ENCODE results near the gene NSUN3.
A peak's percentile ranks its signal among the peaks of the same experiment; 100 is the strongest.
"Not testable (repeated sequence)": the region's sequence is repeated elsewhere in the genome, so short reads cannot be mapped to it uniquely, and the experiment has no call there.

Gene NSUN3

GRCh38 chr3:94036909-94037507 is 25.9 kb upstream of the NSUN3 start:
- peak; percentile 65 for TF ChIP-seq CTCF (conservative IDR thresholded peaks at IDR 0.05)
- no peak overlapping the region for H3K27ac ChIP-seq

- no peak overlapping the region for H3K27ac ChIP-seq
- no peak for TF ChIP-seq CTCF (conservative IDR thresholded peaks at IDR 0.05)
Observed at GRCh38 chr3:94043285-94043684, 19.6 kb upstream of the NSUN3 start.

- not testable (repeated sequence) for H3K27ac ChIP-seq
Observed at GRCh38 chr3:94044100-94044936, 18.5 kb upstream of the NSUN3 start.

GRCh38 chr3:94046533-94046932 is 16.3 kb upstream of the NSUN3 start:
- no peak for TF ChIP-seq CTCF (conservative IDR thresholded peaks at IDR 0.05)
- no peak overlapping the region for H3K27ac ChIP-seq

- no peak overlapping the region for H3K27ac ChIP-seq
- no peak for TF ChIP-seq CTCF (conservative IDR thresholded peaks at IDR 0.05)
Observed at GRCh38 chr3:94049267-94049666, 13.6 kb upstream of the NSUN3 start.

GRCh38 chr3:94050546-94050945 is 12.3 kb upstream of the NSUN3 start:
- H3K27ac ChIP-seq = no peak overlapping the region
- TF ChIP-seq CTCF (conservative IDR thresholded peaks at IDR 0.05) = no peak

GRCh38 chr3:94061297-94061696 is 1.6 kb upstream of the NSUN3 start:
- TF ChIP-seq CTCF (conservative IDR thresholded peaks at IDR 0.05) = no peak
- H3K27ac ChIP-seq = no peak overlapping the region
